ENCODE data around the gene CPT1C.
A peak's percentile ranks its signal among the peaks of the same experiment; 100 is the strongest.
"Not testable (repeated sequence)": the region's sequence is repeated elsewhere in the genome, so short reads cannot be mapped to it uniquely, and the experiment has no call there.

The CPT1C gene

GRCh38 chr19:49712397-49712859, 21.5 kb downstream of the CPT1C start:
- DNase-seq: peak; percentile 8

- DNase-seq: no peak
Observed at GRCh38 chr19:49713236-49713845, 22.4 kb downstream of the CPT1C start.

GRCh38 chr19:49716154-49716553, 25.2 kb downstream of the CPT1C start:
- DNase-seq: peak; percentile 76

GRCh38 chr19:49718511-49718910, 27.6 kb downstream of the CPT1C start:
- no peak for DNase-seq

GRCh38 chr19:49718991-49719390, 28.1 kb downstream of the CPT1C start:
- DNase-seq: no peak

GRCh38 chr19:49719420-49719819, 28.5 kb downstream of the CPT1C start:
- DNase-seq: not testable (repeated sequence)

GRCh38 chr19:49727217-49728030, 36.5 kb downstream of the CPT1C start:
- no peak for DNase-seq

- DNase-seq: no peak
Observed at GRCh38 chr19:49730166-49730565, 39.2 kb downstream of the CPT1C start.

- DNase-seq: peak; percentile 43
Observed at GRCh38 chr19:49738268-49738667, 47.4 kb downstream of the CPT1C start.

- DNase-seq: no peak
Observed at GRCh38 chr19:49739098-49739497, 48.2 kb downstream of the CPT1C start.

GRCh38 chr19:49739933-49740332, 49.0 kb downstream of the CPT1C start:
- no peak for DNase-seq

- peak; percentile 7 for DNase-seq
Observed at GRCh38 chr19:49741210-49741844, 50.4 kb downstream of the CPT1C start.

GRCh38 chr19:49744946-49745381, 54.0 kb downstream of the CPT1C start:
- no peak for DNase-seq

GRCh38 chr19:49746206-49746958, 55.5 kb downstream of the CPT1C start:
- peak; percentile 55 for DNase-seq

- no peak for DNase-seq
Observed at GRCh38 chr19:49749055-49749716, 58.3 kb downstream of the CPT1C start.

GRCh38 chr19:49749771-49750170, 58.9 kb downstream of the CPT1C start:
- no peak for DNase-seq

GRCh38 chr19:49752701-49753100, 61.8 kb downstream of the CPT1C start:
- no peak for DNase-seq

- no peak for DNase-seq
Observed at GRCh38 chr19:49755956-49756355, 65.0 kb downstream of the CPT1C start.

GRCh38 chr19:49758292-49758691, 67.4 kb downstream of the CPT1C start:
- DNase-seq: no peak

- no peak for DNase-seq
Observed at GRCh38 chr19:49761249-49761624, 70.3 kb downstream of the CPT1C start.

- DNase-seq: peak; percentile 29
Observed at GRCh38 chr19:49761625-49762311, 70.9 kb downstream of the CPT1C start.

GRCh38 chr19:49763230-49763629, 72.3 kb downstream of the CPT1C start, which contains the start of gene TSKS:
TSS of gene TSKS (minus strand) at chr19:49763306. CDS start at chr19:49763247, 59 bp downstream.
- DNase-seq: no peak

All from suppressor macrophage treated with lipopolysaccharide for 4 hours (primary cell).